Measurements from ENCODE around the gene CBL. TPM values are rescaled to one million over a fixed set of nuclear protein-coding genes. Genes with fewer than 3 reads are reported as not detected.

The CBL gene
- total RNA-seq, 1 experiment from 2014 or later: 56.4 TPM

DNA sequence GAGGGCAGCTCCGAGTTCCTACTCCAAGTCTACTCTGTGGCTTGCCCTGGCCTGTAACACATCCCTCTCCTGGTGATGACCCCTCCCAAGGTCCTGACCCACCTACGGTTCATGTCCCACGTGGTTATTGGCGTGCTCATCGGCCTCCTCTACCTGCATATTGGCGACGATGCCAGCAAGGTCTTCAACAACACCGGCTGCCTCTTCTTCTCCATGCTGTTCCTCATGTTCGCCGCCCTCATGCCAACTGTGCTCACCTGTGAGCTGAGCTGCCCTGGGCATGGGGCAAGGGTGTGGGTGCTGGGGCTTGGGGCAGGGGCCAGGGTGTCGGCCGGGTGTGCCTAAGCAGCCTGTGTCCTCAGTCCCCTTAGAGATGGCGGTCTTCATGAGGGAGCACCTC lies 47.7 kb upstream of the CBL start:
- Histone ChIP-seq H3T11ph (ENCODE audit: low read length) (no peak overlapping the region), H3K79me2 (ENCODE audit: insufficient read depth, low read length) (no peaks in the 10 kb centered on the region), H3K23me2 (ENCODE audit: insufficient read length, low read depth, low read length, poor library complexity, severe bottlenecking) (no peaks in the 10 kb centered on the region), H4K91ac (ENCODE audit: insufficient read length, low read depth, low read length) (no peak overlapping the region), H2BK120ac (ENCODE audit: low read depth, low read length, poor library complexity, severe bottlenecking) (no peak overlapping the region), H3K27me3 (ENCODE audit: insufficient read depth, low read length) (no peaks in the 10 kb centered on the region), H4K5ac (ENCODE audit: insufficient read length, low read depth, low read length) (no peak overlapping the region), H3K9ac (ENCODE audit: extremely low read depth, insufficient read length, low read length) (no peak overlapping the region), H2BK5ac (ENCODE audit: insufficient read length, low read length) (peak overlapping the region; percentile 33), H3K18ac (ENCODE audit: insufficient read length, low read depth, low read length) (no peak overlapping the region), H2BK12ac (ENCODE audit: insufficient read length, low read depth, low read length) (no peak overlapping the region), H4K8ac (replicated peaks; ENCODE audit: insufficient read length, low read depth, low read length) (no peak overlapping the region), H3K27ac (ENCODE audit: insufficient read length, low read depth, low read length) (no peak overlapping the region), H3K56ac (ENCODE audit: insufficient read length, low read depth, low read length) (no peak overlapping the region), H2AK5ac (ENCODE audit: insufficient read length, low read length) (no peak overlapping the region), H3K79me1 (ENCODE audit: insufficient read depth, low read depth, low read length, poor library complexity, severe bottlenecking) (no peaks in the 10 kb centered on the region), H3K4me2 (ENCODE audit: insufficient read depth, insufficient read length, low read length) (no peak overlapping the region), H2BK20ac (ENCODE audit: low read depth, low read length, poor library complexity, severe bottlenecking) (no peak overlapping the region), H4K20me1 (ENCODE audit: control insufficient read depth, insufficient read depth, insufficient read length) (no peaks in the 10 kb centered on the region), H3K14ac (ENCODE audit: insufficient read depth, low read length) (no peak overlapping the region), H3K4ac (ENCODE audit: low read depth, low read length) (no peak overlapping the region), H2AFZ (ENCODE audit: low read length) (no peak overlapping the region), H3K4me1 (ENCODE audit: insufficient read depth, low read length) (no peaks in the 10 kb centered on the region), H2BK15ac (ENCODE audit: low read depth, low read length) (no peak overlapping the region), H3K23ac (ENCODE audit: insufficient read length, low read depth, low read length) (no peak overlapping the region), H3K9me3 (ENCODE audit: control insufficient read depth, low read depth, low read length) (no peaks in the 10 kb centered on the region)
- Mint-ChIP-seq H3K27me3 (ENCODE audit: low read depth) (peaks cover 21% of the 10 kb centered on the region), H3K4me3 (no peak overlapping the region), H3K36me3 (ENCODE audit: insufficient read depth in 1 of 3, low read depth in 3 of 3) (no peaks in the 10 kb centered on the region), H3K4me1 (peaks cover 11 to 17% of the 10 kb centered on the region in 2 experiments), H3K9me3 (no peaks in the 10 kb centered on the region), H3K27ac (no peak overlapping the region)
- WGBS (ENCODE audit: extremely low coverage, insufficient read length, low lambda C conversion rate): no CpG with 5 or more reads among the region's 13 CpGs
- TF ChIP-seq, protein P1, sequence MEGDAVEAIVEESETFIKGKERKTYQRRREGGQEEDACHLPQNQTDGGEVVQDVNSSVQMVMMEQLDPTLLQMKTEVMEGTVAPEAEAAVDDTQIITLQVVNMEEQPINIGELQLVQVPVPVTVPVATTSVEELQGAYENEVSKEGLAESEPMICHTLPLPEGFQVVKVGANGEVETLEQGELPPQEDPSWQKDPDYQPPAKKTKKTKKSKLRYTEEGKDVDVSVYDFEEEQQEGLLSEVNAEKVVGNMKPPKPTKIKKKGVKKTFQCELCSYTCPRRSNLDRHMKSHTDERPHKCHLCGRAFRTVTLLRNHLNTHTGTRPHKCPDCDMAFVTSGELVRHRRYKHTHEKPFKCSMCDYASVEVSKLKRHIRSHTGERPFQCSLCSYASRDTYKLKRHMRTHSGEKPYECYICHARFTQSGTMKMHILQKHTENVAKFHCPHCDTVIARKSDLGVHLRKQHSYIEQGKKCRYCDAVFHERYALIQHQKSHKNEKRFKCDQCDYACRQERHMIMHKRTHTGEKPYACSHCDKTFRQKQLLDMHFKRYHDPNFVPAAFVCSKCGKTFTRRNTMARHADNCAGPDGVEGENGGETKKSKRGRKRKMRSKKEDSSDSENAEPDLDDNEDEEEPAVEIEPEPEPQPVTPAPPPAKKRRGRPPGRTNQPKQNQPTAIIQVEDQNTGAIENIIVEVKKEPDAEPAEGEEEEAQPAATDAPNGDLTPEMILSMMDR (conservative IDR thresholded peaks at IDR 0.05): no peak
- no peak for DNase-seq

All from H9 (cell line).